Karpas-422 (cell line): ENCODE data around the gene CNIH1. TPM values are rescaled to one million over a fixed set of nuclear protein-coding genes. Genes with fewer than 3 reads are reported as not detected.
"Not testable (repeated sequence)": the region's sequence is repeated elsewhere in the genome, so short reads cannot be mapped to it uniquely, and the experiment has no call there.

ENCODE experiments used
- DNase-seq: peaks from one replicate; pipeline ENCODE4 v3.0.0-alpha.2; 2015
- H2AFZ ChIP-seq: fragments of 200-600 bp; sonication (generic); 2 replicates; pipeline ENCODE4 v1.6.1; 2014; ENCODE audit warnings: antibody characterized with exemption, low read length, mixed read lengths
- H3K27ac ChIP-seq: fragments of 200-600 bp; sonication (generic); 2 replicates; pipeline ENCODE4 v1.5.1; 2014; ENCODE audit warnings: mild to moderate bottlenecking, low read length, moderate library complexity
- H3K27me3 ChIP-seq: fragments of 200-600 bp; sonication (generic); 2 replicates; pipeline ENCODE4 v1.6.1; 2014; ENCODE audit warnings: low read length, mixed read lengths
- H3K36me3 ChIP-seq: fragments of 200-600 bp; sonication (generic); 2 replicates; pipeline ENCODE4 v1.6.1; 2014; ENCODE audit warnings: low read length, mixed read lengths; ENCODE audit not compliant: insufficient read depth
- H3K4me1 ChIP-seq: fragments of 200-600 bp; sonication (generic); 2 replicates; pipeline ENCODE4 v1.6.1; 2014; ENCODE audit warnings: mild to moderate bottlenecking, low read length, mixed read lengths
- H3K4me2 ChIP-seq: fragments of 200-600 bp; sonication (generic); 2 replicates; pipeline ENCODE4 v1.6.1; 2014; ENCODE audit warnings: low read length, low read depth, mild to moderate bottlenecking; ENCODE audit not compliant: poor library complexity, severe bottlenecking
- H3K4me3 ChIP-seq: fragments of 200-600 bp; sonication (generic); 2 replicates; pipeline ENCODE4 v1.5.1; 2014; ENCODE audit warnings: mild to moderate bottlenecking, antibody characterized with exemption, low read length, mixed read lengths
- H3K79me2 ChIP-seq: fragments of 200-600 bp; sonication (generic); 2 replicates; pipeline ENCODE4 v1.6.1; 2014; ENCODE audit warnings: mild to moderate bottlenecking, low read length, mixed read lengths
- H3K9ac ChIP-seq: fragments of 200-600 bp; sonication (generic); 2 replicates; pipeline ENCODE4 v1.6.0; 2014; ENCODE audit warnings: low read length
- H3K9me2 ChIP-seq: fragments of 200-600 bp; sonication (generic), shearing (Covaris generic); replicated peaks from 2 replicates; pipeline ENCODE4 v1.6.0; 2014; ENCODE audit warnings: mild to moderate bottlenecking, low read length, moderate library complexity; ENCODE audit not compliant: insufficient read depth
- H3K9me3 ChIP-seq: fragments of 300-700, 200-600 bp; sonication (generic); 2 replicates; pipeline ENCODE4 v1.6.1; 2014; ENCODE audit warnings: low read length, mixed read lengths
- H4K20me1 ChIP-seq: fragments of 200-600 bp; sonication (generic); 2 replicates; pipeline ENCODE4 v1.6.1; 2014; ENCODE audit warnings: mild to moderate bottlenecking, antibody characterized with exemption, low read length, low read depth; ENCODE audit not compliant: insufficient read depth
- total RNA-seq: library from RNA; depleted of rRNA; stranded (reverse); fragments of >200 nt; shearing (Covaris generic); gene quantifications from 2 replicates; pipeline ENCODE4 v1.2.3, GENCODE V29; 2014; ENCODE audit warnings: low replicate concordance

Gene CNIH1
- total RNA-seq, 1 experiment from 2014 or later, result 576 TPM

- no peaks in the 10 kb centered on the region for H3K9me3 ChIP-seq
- no peak overlapping the region for H3K4me3 ChIP-seq
- H2AFZ ChIP-seq, result no peak overlapping the region
- peaks cover 19% of the 10 kb centered on the region for H3K4me1 ChIP-seq
- H3K9ac ChIP-seq, result no peak overlapping the region
- peaks cover 55% of the 10 kb centered on the region for H3K79me2 ChIP-seq
- no peak overlapping the region for H3K4me2 ChIP-seq
- H3K9me2 ChIP-seq, result no peaks in the 10 kb centered on the region
- peaks cover 6% of the 10 kb centered on the region; the same call in 1 of the 2 replicates for H4K20me1 ChIP-seq
- no peak overlapping the region for H3K27ac ChIP-seq
- DNase-seq, result no peak
- H3K27me3 ChIP-seq, result no peaks in the 10 kb centered on the region
- H3K36me3 ChIP-seq, result peaks cover 68% of the 10 kb centered on the region
Observed at GRCh38 chr14:54424479-54424901, 16.7 kb downstream of the CNIH1 start.

- Histone ChIP-seq H3K36me3 (peaks cover 65% of the 10 kb centered on the region), H3K4me2 (no peak overlapping the region)
Observed at GRCh38 chr14:54423991-54424390, 17.2 kb downstream of the CNIH1 start.

GRCh38 chr14:54420478-54421142, 20.6 kb downstream of the CNIH1 start:
- peak; percentile 68 for DNase-seq
- no peak overlapping the region for H3K4me3 ChIP-seq

More at GRCh38 chr14:54423991-54424390, 17.2 kb downstream of the CNIH1 start:
- H3K27me3 ChIP-seq, result no peaks in the 10 kb centered on the region
- no peak overlapping the region for H2AFZ ChIP-seq
- no peak overlapping the region for H3K4me3 ChIP-seq
- H4K20me1 ChIP-seq, result peaks cover 6% of the 10 kb centered on the region; the same call in 1 of the 2 replicates
- H3K9me2 ChIP-seq, result no peaks in the 10 kb centered on the region
- H3K9ac ChIP-seq, result no peak overlapping the region
- H3K79me2 ChIP-seq, result peaks cover 53% of the 10 kb centered on the region
- H3K9me3 ChIP-seq, result no peaks in the 10 kb centered on the region
- peaks cover 17% of the 10 kb centered on the region for H3K4me1 ChIP-seq
- no peak for DNase-seq
- H3K27ac ChIP-seq, result no peak overlapping the region

GRCh38 chr14:54411371-54411770, 29.8 kb downstream of the CNIH1 start:
- Histone ChIP-seq H3K27ac (no peak overlapping the region), H3K27me3 (no peaks in the 10 kb centered on the region), H3K9me2 (no peaks in the 10 kb centered on the region), H3K79me2 (peaks cover 8% of the 10 kb centered on the region; the same call in 1 of the 2 replicates), H3K4me3 (no peak overlapping the region), H3K9ac (no peak overlapping the region), H4K20me1 (no peaks in the 10 kb centered on the region), H3K4me1 (no peaks in the 10 kb centered on the region), H2AFZ (no peak overlapping the region), H3K9me3 (no peaks in the 10 kb centered on the region), H3K36me3 (peaks cover 54% of the 10 kb centered on the region), H3K4me2 (no peak overlapping the region)
- no peak for DNase-seq

More at GRCh38 chr14:54420478-54421142, 20.6 kb downstream of the CNIH1 start:
- H3K4me1 ChIP-seq, result peaks cover 3% of the 10 kb centered on the region; the same call in 1 of the 2 replicates
- no peaks in the 10 kb centered on the region for H3K27me3 ChIP-seq
- no peaks in the 10 kb centered on the region for H4K20me1 ChIP-seq
- peaks cover 23% of the 10 kb centered on the region for H3K79me2 ChIP-seq
- peaks cover 54% of the 10 kb centered on the region for H3K36me3 ChIP-seq
- H3K4me2 ChIP-seq, result no peak overlapping the region
- no peak overlapping the region for H3K9ac ChIP-seq
- no peaks in the 10 kb centered on the region for H3K9me3 ChIP-seq
- H3K9me2 ChIP-seq, result no peaks in the 10 kb centered on the region
- H2AFZ ChIP-seq, result no peak overlapping the region
- no peak overlapping the region for H3K27ac ChIP-seq

- H3K27ac ChIP-seq, result no peak overlapping the region
- peaks cover 4% of the 10 kb centered on the region; the same call in 1 of the 2 replicates for H3K79me2 ChIP-seq
- H3K9me2 ChIP-seq, result no peaks in the 10 kb centered on the region
- no peak for DNase-seq
- H3K27me3 ChIP-seq, result no peaks in the 10 kb centered on the region
- H3K9me3 ChIP-seq, result no peaks in the 10 kb centered on the region
- no peak overlapping the region for H3K9ac ChIP-seq
- H3K36me3 ChIP-seq, result peaks cover 50% of the 10 kb centered on the region
- H3K4me1 ChIP-seq, result no peaks in the 10 kb centered on the region
- H2AFZ ChIP-seq, result no peak overlapping the region
- H4K20me1 ChIP-seq, result no peaks in the 10 kb centered on the region
- H3K4me3 ChIP-seq, result no peak overlapping the region
- H3K4me2 ChIP-seq, result no peak overlapping the region
Observed at GRCh38 chr14:54410215-54410614, 31.0 kb downstream of the CNIH1 start.

- H4K20me1 ChIP-seq, H3K9me3 ChIP-seq, H3K27ac ChIP-seq, H2AFZ ChIP-seq, H3K9ac ChIP-seq, H3K4me3 ChIP-seq, DNase-seq, H3K4me2 ChIP-seq, H3K27me3 ChIP-seq, H3K9me2 ChIP-seq: not testable (repeated sequence)
- peaks cover 43% of the 10 kb centered on the region for H3K36me3 ChIP-seq
- H3K4me1 ChIP-seq, result peaks cover 16% of the 10 kb centered on the region
- H3K79me2 ChIP-seq, result peaks cover 24% of the 10 kb centered on the region
Observed at GRCh38 chr14:54403401-54404005, 37.7 kb downstream of the CNIH1 start.

GRCh38 chr14:54399560-54399959, 41.6 kb downstream of the CNIH1 start:
- peak overlapping the region; percentile 7 for H3K4me2 ChIP-seq
- peaks cover 21% of the 10 kb centered on the region for H3K36me3 ChIP-seq
- peaks cover 37% of the 10 kb centered on the region for H3K79me2 ChIP-seq
- H3K4me3 ChIP-seq, result no peak overlapping the region
- DNase-seq, result no peak
- no peaks in the 10 kb centered on the region for H3K9me3 ChIP-seq
- no peak overlapping the region for H3K27ac ChIP-seq
- no peaks in the 10 kb centered on the region for H3K9me2 ChIP-seq
- no peaks in the 10 kb centered on the region for H3K27me3 ChIP-seq
- peaks cover 31% of the 10 kb centered on the region for H3K4me1 ChIP-seq
- H3K9ac ChIP-seq, result no peak overlapping the region
- H2AFZ ChIP-seq, result no peak overlapping the region
- no peaks in the 10 kb centered on the region for H4K20me1 ChIP-seq

- Histone ChIP-seq H3K79me2 (peaks cover 32% of the 10 kb centered on the region), H2AFZ (peak within 1 kb of the TSS; percentile 80), H3K27me3 (no peaks in the 10 kb centered on the region), H3K36me3 (peaks cover 10% of the 10 kb centered on the region), H3K27ac (no peak within 1 kb of the TSS), H3K4me3 (peak within 1 kb of the TSS; percentile 77), H3K9me3 (no peaks in the 10 kb centered on the region), H3K4me2 (peak within 1 kb of the TSS; percentile 88), H4K20me1 (no peaks in the 10 kb centered on the region), H3K4me1 (peaks cover 25% of the 10 kb centered on the region), H3K9ac (peak within 1 kb of the TSS; percentile 81), H3K9me2 (no peaks in the 10 kb centered on the region)
- DNase-seq, result peak; percentile 100
Observed at GRCh38 chr14:54396493-54397335, 44.5 kb downstream of the CNIH1 start, which contains the start of gene CDKN3. Gene CDKN3, plus strand, starts transcription at chr14:54397007. Its CDS starts 62 bp downstream, at chr14:54397069.
